ENCODE results near the gene VSNL1.

- TF ChIP-seq POLR2A (IDR thresholded peaks at IDR 0.05; ENCODE audit: low read length) (no peak), GATA1 (IDR thresholded peaks at IDR 0.05; ENCODE audit: low read depth, low read length) (no peak)
Observed at GRCh38 chr2:17536416-17536815, 4.1 kb upstream of the VSNL1 start.
